Stimulated activated CD8-positive, alpha-beta memory T cell treated with anti-CD3 and anti-CD28 coated beads, Interleukin-2, amount 100 ng/mL, for 48 hours (primary cell): ENCODE measurements around the gene CTSD.
"Not testable (repeated sequence)": the region's sequence is repeated elsewhere in the genome, so short reads cannot be mapped to it uniquely, and the experiment has no call there.

Source experiments
- DNase-seq, 2 donors: peaks; one replicate each; pipeline ENCODE4 v3.0.0-alpha.2; 2020; ENCODE audit warnings: low read depth in 2 of 2

CTSD gene

GRCh38 chr11:1770061-1770460, 6.3 kb upstream of the CTSD start:
- no peak for DNase-seq

- DNase-seq, result not testable (repeated sequence)
These were observed 5.7 kb upstream of the CTSD start for GRCh38 chr11:1769304-1769936.

GRCh38 chr11:1768141-1768469, 4.4 kb upstream of the CTSD start:
- DNase-seq, result no peak

- DNase-seq, result no peak
These were observed 3.8 kb upstream of the CTSD start for GRCh38 chr11:1767399-1768140.

GRCh38 chr11:1766719-1767398, 3.1 kb upstream of the CTSD start:
- no peak for DNase-seq

- no peak for DNase-seq
These were observed 2.4 kb upstream of the CTSD start for GRCh38 chr11:1765871-1766718.

GRCh38 chr11:1763336-1763795, 361 bp downstream of the CTSD start:
- no peak for DNase-seq

- DNase-seq, result no peak
These were observed 1.0 kb downstream of the CTSD start for GRCh38 chr11:1762537-1763302.

GRCh38 chr11:1761857-1762536, 1.7 kb downstream of the CTSD start:
- no peak for DNase-seq

GRCh38 chr11:1761110-1761856, 2.4 kb downstream of the CTSD start:
- no peak for DNase-seq

- DNase-seq, result no peak
These were observed 3.2 kb downstream of the CTSD start for GRCh38 chr11:1760351-1761109.

GRCh38 chr11:1759851-1760220, 3.9 kb downstream of the CTSD start:
- no peak for DNase-seq

GRCh38 chr11:1759151-1759850, 4.4 kb downstream of the CTSD start:
- DNase-seq, result no peak

GRCh38 chr11:1758611-1759150, 5.0 kb downstream of the CTSD start:
- no peak for DNase-seq

- DNase-seq, result peak; percentile 39 to 42
These were observed 5.7 kb downstream of the CTSD start for GRCh38 chr11:1757861-1758610.

- no peak for DNase-seq
These were observed 6.6 kb downstream of the CTSD start for GRCh38 chr11:1756791-1757771.
